Ishikawa (cell line): Measurements from ENCODE around the gene C14orf93.

Experiments used
- CEBPB ChIP-seq: IDR thresholded peaks from 2 replicates; pipeline ENCODE4 v1.6.1; 2012
- CREB1 ChIP-seq: IDR thresholded peaks from 2 replicates; pipeline ENCODE4 v1.6.1; 2012; ENCODE audit warnings: low read depth
- EGR1 ChIP-seq: IDR thresholded peaks from 2 replicates; pipeline ENCODE4 v1.6.1; 2012
- EP300 ChIP-seq: IDR thresholded peaks from 2 replicates; pipeline ENCODE4 v1.6.1; 2012; ENCODE audit warnings: borderline replicate concordance
- FOXM1 ChIP-seq: IDR thresholded peaks from 2 replicates; pipeline ENCODE4 v1.6.1; 2012; ENCODE audit warnings: low read depth, borderline replicate concordance
- NFIC ChIP-seq: IDR thresholded peaks from 2 replicates; pipeline ENCODE4 v1.6.1; 2012
- RAD21 ChIP-seq: IDR thresholded peaks from 2 replicates; pipeline ENCODE4 v1.6.1; 2012; ENCODE audit warnings: low read depth
- TAF1 ChIP-seq: IDR thresholded peaks from 2 replicates; pipeline ENCODE4 v1.6.1; 2012; ENCODE audit warnings: low read depth, mild to moderate bottlenecking
- TCF12 ChIP-seq: IDR thresholded peaks from 2 replicates; pipeline ENCODE4 v1.6.1; 2012; ENCODE audit warnings: low read depth
- TEAD4 ChIP-seq: IDR thresholded peaks from 2 replicates; pipeline ENCODE4 v1.6.1; 2012
- YY1 ChIP-seq: IDR thresholded peaks from 2 replicates; pipeline ENCODE4 v1.6.1; 2012; ENCODE audit warnings: low read depth
- ZBTB7A ChIP-seq: IDR thresholded peaks from 2 replicates; pipeline ENCODE4 v1.6.1; 2012; ENCODE audit warnings: low read depth
- TF ChIP-seq, protein P1 (sequence below): IDR thresholded peaks from 2 replicates; pipeline ENCODE4 v1.6.1; 2012; ENCODE audit warnings: low read depth, mild to moderate bottlenecking
- TF ChIP-seq, protein P2 (sequence below): IDR thresholded peaks from 2 replicates; pipeline ENCODE4 v1.6.1; 2012
- TF ChIP-seq, protein P3 (sequence below): IDR thresholded peaks from 2 replicates; pipeline ENCODE4 v1.6.1; 2012

C14orf93 gene

GRCh38 chr14:23018107-23018506, 8.2 kb upstream of the C14orf93 start:
- TF ChIP-seq, protein P1, sequence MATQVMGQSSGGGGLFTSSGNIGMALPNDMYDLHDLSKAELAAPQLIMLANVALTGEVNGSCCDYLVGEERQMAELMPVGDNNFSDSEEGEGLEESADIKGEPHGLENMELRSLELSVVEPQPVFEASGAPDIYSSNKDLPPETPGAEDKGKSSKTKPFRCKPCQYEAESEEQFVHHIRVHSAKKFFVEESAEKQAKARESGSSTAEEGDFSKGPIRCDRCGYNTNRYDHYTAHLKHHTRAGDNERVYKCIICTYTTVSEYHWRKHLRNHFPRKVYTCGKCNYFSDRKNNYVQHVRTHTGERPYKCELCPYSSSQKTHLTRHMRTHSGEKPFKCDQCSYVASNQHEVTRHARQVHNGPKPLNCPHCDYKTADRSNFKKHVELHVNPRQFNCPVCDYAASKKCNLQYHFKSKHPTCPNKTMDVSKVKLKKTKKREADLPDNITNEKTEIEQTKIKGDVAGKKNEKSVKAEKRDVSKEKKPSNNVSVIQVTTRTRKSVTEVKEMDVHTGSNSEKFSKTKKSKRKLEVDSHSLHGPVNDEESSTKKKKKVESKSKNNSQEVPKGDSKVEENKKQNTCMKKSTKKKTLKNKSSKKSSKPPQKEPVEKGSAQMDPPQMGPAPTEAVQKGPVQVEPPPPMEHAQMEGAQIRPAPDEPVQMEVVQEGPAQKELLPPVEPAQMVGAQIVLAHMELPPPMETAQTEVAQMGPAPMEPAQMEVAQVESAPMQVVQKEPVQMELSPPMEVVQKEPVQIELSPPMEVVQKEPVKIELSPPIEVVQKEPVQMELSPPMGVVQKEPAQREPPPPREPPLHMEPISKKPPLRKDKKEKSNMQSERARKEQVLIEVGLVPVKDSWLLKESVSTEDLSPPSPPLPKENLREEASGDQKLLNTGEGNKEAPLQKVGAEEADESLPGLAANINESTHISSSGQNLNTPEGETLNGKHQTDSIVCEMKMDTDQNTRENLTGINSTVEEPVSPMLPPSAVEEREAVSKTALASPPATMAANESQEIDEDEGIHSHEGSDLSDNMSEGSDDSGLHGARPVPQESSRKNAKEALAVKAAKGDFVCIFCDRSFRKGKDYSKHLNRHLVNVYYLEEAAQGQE = no peak
- TF ChIP-seq, protein P2, sequence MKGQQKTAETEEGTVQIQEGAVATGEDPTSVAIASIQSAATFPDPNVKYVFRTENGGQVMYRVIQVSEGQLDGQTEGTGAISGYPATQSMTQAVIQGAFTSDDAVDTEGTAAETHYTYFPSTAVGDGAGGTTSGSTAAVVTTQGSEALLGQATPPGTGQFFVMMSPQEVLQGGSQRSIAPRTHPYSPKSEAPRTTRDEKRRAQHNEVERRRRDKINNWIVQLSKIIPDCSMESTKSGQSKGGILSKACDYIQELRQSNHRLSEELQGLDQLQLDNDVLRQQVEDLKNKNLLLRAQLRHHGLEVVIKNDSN = no peak
- TF ChIP-seq TAF1 (no peak), ZBTB7A (no peak), TEAD4 (no peak), EGR1 (no peak), TCF12 (no peak), NFIC (no peak), EP300 (no peak), CREB1 (no peak), CEBPB (no peak), RAD21 (no peak), FOXM1 (no peak)
- TF ChIP-seq, protein P3, sequence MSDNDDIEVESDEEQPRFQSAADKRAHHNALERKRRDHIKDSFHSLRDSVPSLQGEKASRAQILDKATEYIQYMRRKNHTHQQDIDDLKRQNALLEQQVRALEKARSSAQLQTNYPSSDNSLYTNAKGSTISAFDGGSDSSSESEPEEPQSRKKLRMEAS = no peak

DNA sequence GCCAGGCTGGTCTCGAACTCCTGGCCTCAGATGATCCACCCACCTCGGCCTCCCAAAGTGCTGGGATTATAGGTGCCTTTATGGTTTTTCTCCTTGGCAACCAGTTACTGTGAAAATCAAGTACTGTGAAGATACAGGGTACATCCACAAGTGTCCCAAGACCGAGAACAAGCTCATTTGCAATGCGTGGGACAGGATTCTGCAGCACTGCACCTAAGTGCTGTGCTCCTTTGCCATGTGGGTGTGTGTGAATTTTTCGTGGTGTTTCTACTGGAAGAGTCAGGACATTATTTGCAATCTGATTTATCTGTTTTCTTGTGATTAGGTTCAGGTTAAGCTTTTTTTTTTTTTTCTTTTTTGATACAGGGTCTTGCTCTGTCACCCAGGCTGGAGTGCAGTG, 7.1 kb upstream of the C14orf93 start:
- TF ChIP-seq EGR1 (no peak), FOXM1 (no peak), EP300 (no peak), CREB1 (no peak), TEAD4 (no peak), RAD21 (no peak), CEBPB (no peak), TAF1 (no peak), YY1 (no peak), NFIC (no peak), TCF12 (no peak), ZBTB7A (no peak)
- TF ChIP-seq, protein P1 = no peak
- TF ChIP-seq, protein P2 = no peak
- TF ChIP-seq, protein P3 = no peak

- TF ChIP-seq NFIC = no peak
- TF ChIP-seq TAF1 = no peak
- TF ChIP-seq YY1 = no peak
- no peak for TF ChIP-seq RAD21
- TF ChIP-seq CEBPB = no peak
- TF ChIP-seq CREB1 = no peak
- TF ChIP-seq FOXM1 = no peak
- TF ChIP-seq TCF12 = no peak
- no peak for TF ChIP-seq EGR1
- TF ChIP-seq, protein P2 = no peak
- TF ChIP-seq, protein P3 = no peak
- TF ChIP-seq, protein P1 = no peak
- no peak for TF ChIP-seq ZBTB7A
- TF ChIP-seq TEAD4 = no peak
- no peak for TF ChIP-seq EP300
Measured at GRCh38 chr14:23015618-23016017, 5.7 kb upstream of the C14orf93 start.
